ENCODE measurements around the gene AP1G2. TPM values are rescaled to one million over a fixed set of nuclear protein-coding genes. Genes with fewer than 3 reads are reported as not detected.

Gene AP1G2
- total RNA-seq, 2 donors from 2014 or later: 150 to 237 TPM

DNA sequence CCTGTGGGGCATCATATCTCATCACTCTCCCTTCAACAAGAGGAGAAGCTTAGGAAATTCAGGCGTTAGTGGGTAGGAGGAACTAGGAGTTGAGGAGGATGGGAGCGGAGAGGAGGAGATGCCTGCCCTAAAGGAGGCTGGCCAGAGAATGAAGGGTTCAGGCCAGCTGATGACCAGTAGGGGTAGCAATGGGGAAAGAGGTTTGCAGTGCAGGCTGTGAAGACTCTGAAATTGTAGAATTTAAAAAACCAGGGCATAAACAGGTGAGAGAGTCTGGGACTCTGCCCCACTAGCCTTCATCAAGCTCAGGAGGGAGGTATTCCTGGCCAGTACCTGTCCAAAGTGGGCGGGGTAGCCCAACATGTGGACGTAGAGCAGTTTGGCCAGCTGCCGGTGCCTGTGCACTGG lies 809 bp downstream of the AP1G2 start:
- H3K36me3 ChIP-seq (replicated peaks in 1 of 2; ENCODE audit: insufficient read depth in 1 of 2, low read depth in 2 of 2): peaks cover 0 to 6% of the 10 kb centered on the region in 2 donors
- H3K9me3 ChIP-seq: no peaks in the 10 kb centered on the region
- WGBS, 2 donors: 11 to 23% methylated on average over 4 to 5 of the region's 5 CpGs
- intact Hi-C loops (cut with DNase I): loop anchor here (10.0 kb wide), 1 partner anchor 242 kb away; the partner anchor contains the start of gene PABPN1
- H3K4me1 ChIP-seq: peaks cover 30% of the 10 kb centered on the region
- H3K4me3 ChIP-seq: peak overlapping the region in 1 of 2 donors; percentile 47
- no peaks in the 10 kb centered on the region for H3K27me3 ChIP-seq
- TF ChIP-seq, protein P1, sequence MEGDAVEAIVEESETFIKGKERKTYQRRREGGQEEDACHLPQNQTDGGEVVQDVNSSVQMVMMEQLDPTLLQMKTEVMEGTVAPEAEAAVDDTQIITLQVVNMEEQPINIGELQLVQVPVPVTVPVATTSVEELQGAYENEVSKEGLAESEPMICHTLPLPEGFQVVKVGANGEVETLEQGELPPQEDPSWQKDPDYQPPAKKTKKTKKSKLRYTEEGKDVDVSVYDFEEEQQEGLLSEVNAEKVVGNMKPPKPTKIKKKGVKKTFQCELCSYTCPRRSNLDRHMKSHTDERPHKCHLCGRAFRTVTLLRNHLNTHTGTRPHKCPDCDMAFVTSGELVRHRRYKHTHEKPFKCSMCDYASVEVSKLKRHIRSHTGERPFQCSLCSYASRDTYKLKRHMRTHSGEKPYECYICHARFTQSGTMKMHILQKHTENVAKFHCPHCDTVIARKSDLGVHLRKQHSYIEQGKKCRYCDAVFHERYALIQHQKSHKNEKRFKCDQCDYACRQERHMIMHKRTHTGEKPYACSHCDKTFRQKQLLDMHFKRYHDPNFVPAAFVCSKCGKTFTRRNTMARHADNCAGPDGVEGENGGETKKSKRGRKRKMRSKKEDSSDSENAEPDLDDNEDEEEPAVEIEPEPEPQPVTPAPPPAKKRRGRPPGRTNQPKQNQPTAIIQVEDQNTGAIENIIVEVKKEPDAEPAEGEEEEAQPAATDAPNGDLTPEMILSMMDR (IDR thresholded peaks at IDR 0.05): no peak
- TF ChIP-seq POLR2A (IDR thresholded peaks at IDR 0.05): no peak
- DNase-seq: peak; percentile 76 to 87 (median 83)
- ATAC-seq: peak; percentile 54
- peak overlapping the region; percentile 62 to 85 (median 74) for H3K27ac ChIP-seq

DNA sequence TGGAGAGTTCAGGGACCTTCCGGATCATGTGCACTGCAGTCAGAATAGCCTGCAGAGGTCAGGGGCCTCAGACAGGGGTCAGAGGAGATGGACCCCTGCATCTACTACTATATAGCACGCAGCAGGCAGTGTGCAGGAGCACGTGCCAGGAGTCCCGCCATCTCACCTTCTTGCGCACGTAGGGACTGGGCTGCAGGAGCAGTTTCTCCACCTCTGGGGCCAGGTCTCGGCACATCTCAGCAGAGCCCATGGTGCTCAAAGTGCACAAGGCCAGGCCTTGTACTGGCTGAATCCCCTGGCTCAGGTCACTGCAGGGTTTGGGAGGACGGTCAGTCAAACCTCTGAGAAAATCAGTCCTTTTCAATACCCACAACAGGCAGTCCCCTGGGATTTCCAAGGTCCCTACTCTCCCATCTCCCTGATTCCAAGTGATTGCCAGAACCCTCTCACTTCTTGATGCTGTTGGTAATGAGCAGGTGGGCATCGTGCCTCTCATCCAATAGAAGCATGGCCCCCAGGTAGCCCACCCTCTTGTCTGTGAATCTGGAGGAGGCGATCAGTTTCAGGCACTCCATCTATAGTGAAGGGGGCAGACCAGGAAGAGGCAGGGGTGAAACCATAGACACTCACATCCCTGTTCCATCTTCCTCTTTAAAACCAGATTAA lies 1.3 kb downstream of the AP1G2 start:
- H3K4me1 ChIP-seq: peaks cover 30% of the 10 kb centered on the region
- no peak overlapping the region for H3K4me3 ChIP-seq
- DNase-seq (no peak), ATAC-seq (no peak)
- WGBS, 2 donors: 85 to 86% methylated on average over 8 to 10 of the region's 10 CpGs
- TF ChIP-seq POLR2A (IDR thresholded peaks at IDR 0.05): no peak
- TF ChIP-seq, protein P1 (IDR thresholded peaks at IDR 0.05): no peak
- no peaks in the 10 kb centered on the region for H3K27me3 ChIP-seq
- H3K9me3 ChIP-seq: no peaks in the 10 kb centered on the region
- H3K36me3 ChIP-seq (replicated peaks in 1 of 2; ENCODE audit: insufficient read depth in 1 of 2, low read depth in 2 of 2): peaks cover 0 to 7% of the 10 kb centered on the region in 2 donors
- peak overlapping the region in 3 of 4 donors; percentile 5 to 83 (median 66) for H3K27ac ChIP-seq
- intact Hi-C loops (cut with DNase I): loop anchor here (10.0 kb wide), 1 partner anchor 241 kb away; the partner anchor contains the start of gene PABPN1

DNA sequence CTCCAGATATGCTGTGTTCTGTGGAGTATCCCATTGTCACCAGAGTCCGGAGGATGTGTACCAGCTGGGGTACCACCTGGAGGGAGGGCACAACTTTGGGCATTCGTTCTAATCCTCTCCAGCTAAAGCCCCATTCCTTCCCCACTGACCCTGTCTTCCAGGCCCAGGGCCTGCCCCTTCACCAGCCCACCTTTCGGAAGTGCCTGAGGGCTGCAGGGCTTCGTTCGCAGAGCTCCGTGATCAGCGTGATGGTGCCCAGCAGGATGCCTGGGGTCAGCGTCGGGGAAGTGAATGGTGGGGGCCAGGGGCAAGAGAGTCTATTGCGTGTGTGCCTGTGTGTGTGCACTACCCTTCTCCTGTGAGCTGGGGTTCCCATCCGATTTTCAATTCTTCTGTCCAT lies 2.0 kb downstream of the AP1G2 start:
- WGBS, 2 donors: 83 to 85% methylated on average over 11 of the region's 11 CpGs
- H3K9me3 ChIP-seq: no peaks in the 10 kb centered on the region
- peaks cover 30% of the 10 kb centered on the region for H3K4me1 ChIP-seq
- intact Hi-C loops (cut with DNase I): loop anchor here (10.0 kb wide), 1 partner anchor 241 kb away; the partner anchor contains the start of gene PABPN1
- no peak for TF ChIP-seq POLR2A (IDR thresholded peaks at IDR 0.05)
- TF ChIP-seq, protein P1 (IDR thresholded peaks at IDR 0.05): no peak
- H3K4me3 ChIP-seq: no peak overlapping the region
- H3K36me3 ChIP-seq (replicated peaks in 1 of 2; ENCODE audit: insufficient read depth in 1 of 2, low read depth in 2 of 2): peaks cover 0 to 9% of the 10 kb centered on the region in 2 donors
- no peaks in the 10 kb centered on the region for H3K27me3 ChIP-seq
- DNase-seq: no peak
- ATAC-seq: no peak
- H3K27ac ChIP-seq: no peak overlapping the region

DNA sequence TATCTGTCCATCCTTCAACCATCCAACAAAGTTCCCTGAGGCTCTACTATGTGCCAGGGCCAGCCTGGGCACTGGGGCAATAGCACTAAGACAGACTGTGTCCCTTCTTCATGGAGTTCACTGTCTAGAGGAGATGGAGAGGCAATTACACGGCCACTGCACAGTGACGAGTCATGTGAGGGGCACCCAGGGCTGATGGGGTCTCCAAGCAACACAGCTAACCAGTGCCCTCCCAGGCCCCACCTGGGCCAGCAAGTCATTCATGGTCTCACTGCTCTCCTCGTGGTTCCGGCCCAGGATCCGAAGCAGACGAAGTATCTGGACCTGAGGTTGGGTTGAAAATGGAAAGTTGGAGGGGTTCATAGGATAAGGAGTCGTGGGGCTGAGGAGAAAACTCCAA lies 2.7 kb downstream of the AP1G2 start:
- DNase-seq: no peak
- Histone ChIP-seq H3K4me3 (no peak overlapping the region), H3K36me3 (replicated peaks in 1 of 2; ENCODE audit: insufficient read depth in 1 of 2, low read depth in 2 of 2) (peaks cover 0 to 13% of the 10 kb centered on the region in 2 donors), H3K27ac (no peak overlapping the region), H3K27me3 (no peaks in the 10 kb centered on the region), H3K4me1 (peaks cover 30% of the 10 kb centered on the region), H3K9me3 (no peaks in the 10 kb centered on the region)
- no peak for TF ChIP-seq POLR2A (IDR thresholded peaks at IDR 0.05)
- TF ChIP-seq, protein P1 (IDR thresholded peaks at IDR 0.05): no peak
- 86 to 88% methylated on average over 5 to 7 of the region's 7 CpGs for WGBS, 2 donors
- no peak for ATAC-seq
- intact Hi-C loops (cut with DNase I): loop anchor here (5.0 to 10.0 kb wide), 2 partner anchors 83 to 240 kb away; partner anchors contain the start of gene PABPN1

Data from body of pancreas (tissue), 4 donors.